B cell (primary cell): ENCODE results near the gene GDF7. TPM values are rescaled to one million over a fixed set of nuclear protein-coding genes. Genes with fewer than 3 reads are reported as not detected.

Source experiments
- ATAC-seq: fragments of 200-7000 bp; cut with Tn5 transposase; one replicate; pipeline ENCODE4 v1.10.0; 2021; ENCODE audit warnings: low read depth, mild to moderate bottlenecking, moderate number of reproducible peaks, moderate library complexity
- CTCF ChIA-PET: fragments of 350-600 bp; sonication (Branson Sonifier 250); formaldehyde crosslinking; loops from one replicate; lab custom pipeline; 2021; ENCODE audit warnings: antibody characterized with exemption, inconsistent platforms; lab: Charles Lee
- POLR2A ChIA-PET: fragments of 350-600 bp; sonication (Branson Sonifier 250); formaldehyde crosslinking; loops from one replicate; lab custom pipeline; 2021; ENCODE audit warnings: antibody characterized with exemption; lab: Charles Lee
- DNase-seq: peaks from one replicate; pipeline ENCODE4 v3.0.0; 2013
- H2AFZ ChIP-seq: 2 replicates; pipeline ENCODE4 v1.6.1; 2012; ENCODE audit warnings: mild to moderate bottlenecking, low read depth, low read length; ENCODE audit not compliant: insufficient read depth, poor library complexity, severe bottlenecking
- H3K27ac ChIP-seq, 2 donors: 1 replicate in 1 of 2; 2 replicates in 1 of 2; pipeline ENCODE4 v1.5.1; 2012 to 2013; ENCODE audit warnings: low read length in 2 of 2, mild to moderate bottlenecking in 2 of 2, moderate library complexity in 1 of 2
- H3K27me3 ChIP-seq, 4 experiments: fragments of 200-600 bp in 1 of 4; sonication (generic) in 1 of 4; replicated peaks in 1 of 4; 1 replicate in 2 of 4; 2 replicates in 2 of 4; pipeline versions ENCODE4 v1.6.1 to v1.7.0; 2013 to 2016; ENCODE audit warnings: low read length in 3 of 4, mild to moderate bottlenecking in 2 of 4, mixed read lengths in 1 of 4, moderate library complexity in 1 of 4; ENCODE audit not compliant: insufficient read depth in 4 of 4, control insufficient read depth in 3 of 4; ENCODE audit errors: control extremely low read depth in 1 of 4
- H3K36me3 ChIP-seq, 2 experiments: replicated peaks in 1 of 2; 1 replicate in 1 of 2; 2 replicates in 1 of 2; pipeline versions ENCODE4 v1.6.1 to v1.7.1; 2013; ENCODE audit warnings: low read length in 1 of 2; ENCODE audit not compliant: insufficient read depth in 2 of 2, control insufficient read depth in 1 of 2; ENCODE audit errors: control extremely low read depth in 1 of 2, extremely low read depth in 1 of 2
- H3K4me1 ChIP-seq, 2 donors: fragments of 200-600 bp in 1 of 2; sonication (generic) in 1 of 2; 1 replicate in 1 of 2; 2 replicates in 1 of 2; pipeline versions ENCODE4 v1.5.1 to v1.6.1; 2013 to 2017; ENCODE audit warnings: low read length in 2 of 2; ENCODE audit not compliant: control insufficient read depth in 2 of 2, insufficient read depth in 2 of 2
- H3K4me2 ChIP-seq: replicated peaks from 2 replicates; pipeline ENCODE3; 2012; ENCODE audit warnings: mild to moderate bottlenecking, low read depth, low read length; ENCODE audit not compliant: poor library complexity, severe bottlenecking
- H3K4me3 ChIP-seq, 5 experiments: fragments of 200-600 bp in 1 of 5; sonication (generic) in 1 of 5; 1 replicate in 3 of 5; 2 replicates in 2 of 5; pipeline versions ENCODE4 v1.5.1 to v1.7.0; 2011 to 2016; ENCODE audit warnings: low read length in 4 of 5, mild to moderate bottlenecking in 4 of 5, low read depth in 2 of 5, control low read depth in 1 of 5, moderate library complexity in 1 of 5; ENCODE audit not compliant: insufficient read depth in 1 of 5; ENCODE audit errors: control extremely low read depth in 1 of 5, extremely low read depth in 1 of 5
- H3K79me2 ChIP-seq: fragments of 200-600 bp; sonication (generic); one replicate; pipeline ENCODE4 v1.6.0; 2016; ENCODE audit warnings: low read length; ENCODE audit not compliant: control insufficient read depth, insufficient read depth
- H3K9ac ChIP-seq: fragments of 200-600 bp; sonication (generic); 2 replicates; pipeline ENCODE4 v1.6.1; 2017; ENCODE audit warnings: mild to moderate bottlenecking, low read length, moderate library complexity
- H3K9me3 ChIP-seq, 3 donors: one replicate each; pipeline versions ENCODE4 v1.6.1 to v1.7.1; 2013; ENCODE audit warnings: low read length in 2 of 3; ENCODE audit not compliant: control insufficient read depth in 2 of 3, insufficient read depth in 1 of 3; ENCODE audit errors: control extremely low read depth in 1 of 3
- H4K20me1 ChIP-seq: 2 replicates; pipeline ENCODE4 v1.6.0; 2012; ENCODE audit warnings: mild to moderate bottlenecking, low read length; ENCODE audit not compliant: insufficient read depth, control insufficient read depth, poor library complexity, severe bottlenecking
- H3K27ac Mint-ChIP-seq: one replicate; pipeline ENCODE4 v1.8.0; 2021; ENCODE audit warnings: mixed read lengths
- H3K27me3 Mint-ChIP-seq: one replicate; pipeline ENCODE4 v1.8.0; 2021; ENCODE audit warnings: mixed read lengths
- H3K4me1 Mint-ChIP-seq: one replicate; pipeline ENCODE4 v1.8.0; 2021; ENCODE audit warnings: mixed read lengths
- H3K4me3 Mint-ChIP-seq: one replicate; pipeline ENCODE4 v1.8.0; 2021; ENCODE audit warnings: mixed read lengths
- H3K9me3 Mint-ChIP-seq: one replicate; pipeline ENCODE4 v1.8.0; 2022; ENCODE audit warnings: mixed read lengths; ENCODE audit not compliant: insufficient read depth
- CTCF ChIP-seq: fragments of 200-600 bp; IDR thresholded peaks from one replicate; pipeline ENCODE4 v1.8.0; 2022; ENCODE audit warnings: antibody characterized with exemption, mild to moderate bottlenecking
- EZH2 ChIP-seq: IDR thresholded peaks from 2 replicates; pipeline ENCODE4 v1.6.1; 2012; ENCODE audit warnings: borderline replicate concordance, low read depth, mild to moderate bottlenecking, moderate library complexity, low read length; ENCODE audit not compliant: insufficient read depth, poor library complexity, severe bottlenecking
- WGBS: methylation state at CpG from one replicate; pipeline ENCODE4 v1.1.5; 2013; ENCODE audit warnings: missing lambda C conversion rate; ENCODE audit not compliant: insufficient coverage; 5-methylcytosine and 5-hydroxymethylcytosine counted together
- intact Hi-C: fragments of 100-400 bp; cut with micrococcal nuclease; formaldehyde crosslinking; loops from one replicate; pipeline ENCODE4 v1.10.0; 2022
- polyA plus RNA-seq: library from polyadenylated mRNA; depleted of rRNA; stranded (reverse); fragments of >200 nt; gene quantifications from 2 replicates; pipeline ENCODE4 v1.2.3, GENCODE V29; 2012
- total RNA-seq, 2 donors: library from RNA; stranded (reverse); fragments of 120-200 nt in 1 of 2; gene quantifications; 1 replicate in 1 of 2; 2 replicates in 1 of 2; pipeline versions ENCODE4 v1.2.3 to v1.2.4, GENCODE V29; 2013 to 2022

Gene GDF7
- total and polyA plus RNA-seq, 2 donors (not counting 1 experiment from before 2014, with no cell fraction given) = 7.0 to 15.3 TPM

DNA sequence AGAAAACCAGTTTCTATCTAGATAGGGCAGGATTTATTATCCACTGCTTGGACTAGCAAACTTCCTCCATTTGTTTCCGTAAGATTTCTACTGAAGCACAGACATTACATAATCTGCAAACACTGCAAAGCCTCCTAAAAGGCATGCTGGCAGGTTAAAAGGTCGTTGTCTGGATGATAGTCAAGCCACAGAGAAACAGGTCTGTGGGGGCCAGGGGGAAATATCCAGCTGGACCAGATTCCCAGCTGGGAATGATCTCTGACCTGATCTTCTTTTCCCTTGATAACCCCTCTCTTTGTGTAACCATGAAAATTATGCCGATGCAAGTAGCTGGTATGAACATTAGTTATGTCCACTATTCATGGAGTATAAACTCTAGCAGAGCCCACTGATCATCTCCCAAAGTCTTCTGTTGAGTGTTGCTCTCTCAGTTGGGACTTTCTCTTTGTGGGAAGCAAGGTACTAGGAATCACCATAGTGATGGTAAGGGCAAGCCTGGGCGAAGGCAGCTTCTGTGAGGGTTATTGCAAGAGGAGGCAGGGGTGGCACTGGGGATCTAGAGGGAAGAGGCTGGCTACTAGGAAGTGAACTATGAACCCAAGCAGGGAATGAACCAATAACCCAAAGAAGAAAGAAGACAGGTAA, 61.3 kb downstream of the GDF7 start:
- H3K79me2 ChIP-seq = no peaks in the 10 kb centered on the region
- Mint-ChIP-seq H3K27me3 (no peaks in the 10 kb centered on the region), H3K9me3 (no peaks in the 10 kb centered on the region), H3K27ac (no peak overlapping the region), H3K4me1 (no peaks in the 10 kb centered on the region), H3K4me3 (no peak overlapping the region)
- WGBS = 100% methylated on average over 1 of the region's 4 CpGs
- no peak for TF ChIP-seq EZH2
- TF ChIP-seq CTCF = no peak
- H3K4me3 ChIP-seq = no peak overlapping the region
- H2AFZ ChIP-seq = no peak overlapping the region
- DNase-seq (no peak), ATAC-seq (no peak)
- intact Hi-C loops = no loop called here
- H3K9me3 ChIP-seq = no peaks in the 10 kb centered on the region
- H3K27ac ChIP-seq = no peak overlapping the region
- no peaks in the 10 kb centered on the region for H4K20me1 ChIP-seq
- ChIA-PET POLR2A (interaction anchor here (0.5 kb wide), 1 partner anchor 14 kb away, joined by 5 read pairs; no protein-coding TSS in a partner anchor), CTCF (no interaction called here)
- H3K4me2 ChIP-seq = no peak overlapping the region
- H3K36me3 ChIP-seq = peaks cover 0 to 3% of the 10 kb centered on the region in 2 experiments
- H3K27me3 ChIP-seq = no peaks in the 10 kb centered on the region
- no peak overlapping the region for H3K9ac ChIP-seq
- no peaks in the 10 kb centered on the region for H3K4me1 ChIP-seq

Other genes with a start within 250 kb of the GDF7 start
- gene RHOB, start 220.1 kb upstream of the GDF7 start, total RNA-seq = 63.0 and 65.0 TPM in 2 replicates
- 935 and 1,037 TPM in 2 replicates for gene RHOB, start 220.1 kb upstream of the GDF7 start, polyA plus RNA-seq
- 27.5 and 27.8 TPM in 2 replicates for gene HS1BP3, start 16.0 kb upstream of the GDF7 start, total RNA-seq
- 23.0 and 28.7 TPM in 2 replicates for gene HS1BP3, start 16.0 kb upstream of the GDF7 start, polyA plus RNA-seq
- gene LDAH, start 156.0 kb downstream of the GDF7 start, total RNA-seq = 27.1 and 31.3 TPM in 2 replicates
- gene LDAH, start 156.0 kb downstream of the GDF7 start, polyA plus RNA-seq = 7.8 and 9.0 TPM in 2 replicates